Stimulated activated CD4-positive, alpha-beta T cell treated with anti-CD3 and anti-CD28 coated beads, Interleukin-15, amount 100 ng/mL, for 24 hours (primary cell): ENCODE data around the gene ASPHD2.

Experiments
- DNase-seq: peaks from one replicate; pipeline ENCODE4 v3.0.0-alpha.2; 2020

The ASPHD2 gene

GRCh38 chr22:26447584-26448329 is 18.7 kb downstream of the ASPHD2 start:
- DNase-seq, result no peak

- no peak for DNase-seq
Measured at GRCh38 chr22:26448334-26448733, 19.3 kb downstream of the ASPHD2 start.

GRCh38 chr22:26448941-26449340 is 19.9 kb downstream of the ASPHD2 start:
- no peak for DNase-seq

GRCh38 chr22:26450453-26451185 is 21.6 kb downstream of the ASPHD2 start:
- no peak for DNase-seq

- no peak for DNase-seq
Measured at GRCh38 chr22:26452236-26453016, 23.4 kb downstream of the ASPHD2 start.

- no peak for DNase-seq
Measured at GRCh38 chr22:26453216-26453615, 24.2 kb downstream of the ASPHD2 start.

- no peak for DNase-seq
Measured at GRCh38 chr22:26453812-26454500, 24.9 kb downstream of the ASPHD2 start.

GRCh38 chr22:26457661-26458272 is 28.7 kb downstream of the ASPHD2 start:
- DNase-seq, result no peak

GRCh38 chr22:26460202-26460601 is 31.1 kb downstream of the ASPHD2 start:
- DNase-seq, result no peak

- DNase-seq, result peak; percentile 54
Measured at GRCh38 chr22:26461188-26461810, 32.2 kb downstream of the ASPHD2 start.

GRCh38 chr22:26462051-26462450 is 33.0 kb downstream of the ASPHD2 start:
- no peak for DNase-seq

- no peak for DNase-seq
Measured at GRCh38 chr22:26462641-26463040, 33.6 kb downstream of the ASPHD2 start.

- no peak for DNase-seq
Measured at GRCh38 chr22:26463101-26463661, 34.1 kb downstream of the ASPHD2 start.

- DNase-seq, result no peak
Measured at GRCh38 chr22:26463688-26464087, 34.6 kb downstream of the ASPHD2 start.

- DNase-seq, result no peak
Measured at GRCh38 chr22:26464312-26464711, 35.3 kb downstream of the ASPHD2 start.

GRCh38 chr22:26466196-26466595 is 37.1 kb downstream of the ASPHD2 start:
- DNase-seq, result no peak

- no peak for DNase-seq
Measured at GRCh38 chr22:26470807-26471206, 41.7 kb downstream of the ASPHD2 start.

- DNase-seq, result no peak
Measured at GRCh38 chr22:26471522-26471921, 42.5 kb downstream of the ASPHD2 start.

- DNase-seq, result no peak
Measured at GRCh38 chr22:26474682-26475081, 45.6 kb downstream of the ASPHD2 start.

- no peak for DNase-seq
Measured at GRCh38 chr22:26476705-26477340, 47.8 kb downstream of the ASPHD2 start.

GRCh38 chr22:26477341-26477731 is 48.3 kb downstream of the ASPHD2 start:
- DNase-seq, result no peak
